Panc1 (cell line): ENCODE results near the gene NDUFAF5. TPM values are rescaled to one million over a fixed set of nuclear protein-coding genes. Genes with fewer than 3 reads are reported as not detected.

Experiments used
- ATAC-seq: fragments of 200-7000 bp; cut with Tn5 transposase; 2 replicates; pipeline ENCODE4 v1.9.1; 2020; ENCODE audit warnings: mild to moderate bottlenecking, moderate library complexity
- BruUV-seq: library from RNA; stranded (reverse); fragments of 400-500 nt; replicated peaks from 2 replicates; lab custom pipeline; 2021; lab: Mats Ljungman, UMichigan
- CTCF ChIA-PET: fragments of 300-600 bp; sonication (Branson Sonifier 250); formaldehyde crosslinking; loops from one replicate; lab custom pipeline; 2022; ENCODE audit warnings: antibody characterized with exemption; lab: Charles Lee
- POLR2A ChIA-PET: fragments of 300-600 bp; sonication (Branson Sonifier 250); formaldehyde crosslinking; loops from one replicate; lab custom pipeline; 2022; ENCODE audit warnings: antibody characterized with exemption; lab: Charles Lee
- DNase-seq: peaks from one replicate; pipeline ENCODE4 v3.0.0-alpha.2; 2010; ENCODE audit warnings: low read depth, low spot score
- H3K27ac ChIP-seq: 2 replicates; pipeline ENCODE4 v1.5.1; 2011; ENCODE audit warnings: mild to moderate bottlenecking, low read length, inconsistent platforms
- H3K27me3 ChIP-seq: fragments of 200-500 bp; sonication (Bioruptor generic); 2 replicates; pipeline ENCODE4 v1.6.0; 2014; ENCODE audit warnings: low read length, inconsistent platforms; ENCODE audit not compliant: control insufficient read depth, insufficient read depth
- H3K36me3 ChIP-seq: fragments of 200-500 bp; sonication (Bioruptor generic); 2 replicates; pipeline ENCODE4 v1.5.1; 2014; ENCODE audit warnings: inconsistent platforms, mild to moderate bottlenecking, low read length, moderate library complexity; ENCODE audit not compliant: control insufficient read depth, insufficient read depth
- H3K4me1 ChIP-seq: 2 replicates; pipeline ENCODE4 v1.5.1; 2011; ENCODE audit warnings: inconsistent platforms, mild to moderate bottlenecking, low read length, moderate library complexity; ENCODE audit not compliant: control insufficient read depth, insufficient read depth
- H3K4me3 ChIP-seq, 2 experiments: 2 replicates each; pipeline ENCODE4 v1.5.1; 2011 to 2012; ENCODE audit warnings: low read depth in 2 of 2, low read length in 2 of 2, mild to moderate bottlenecking in 2 of 2, inconsistent platforms in 1 of 2, moderate library complexity in 1 of 2
- H3K9me3 ChIP-seq: fragments of 200-500 bp; sonication (Bioruptor generic); 2 replicates; pipeline ENCODE4 v1.5.1; 2014; ENCODE audit warnings: low read depth, mild to moderate bottlenecking, inconsistent platforms, low read length, moderate library complexity; ENCODE audit not compliant: control insufficient read depth, insufficient read depth
- CTCF ChIP-seq: fragments of 450-650 bp; IDR thresholded peaks from 2 replicates; pipeline ENCODE4 v1.5.1; 2017; ENCODE audit warnings: mild to moderate bottlenecking
- POLR2AphosphoS5 ChIP-seq: IDR thresholded peaks from 2 replicates; pipeline ENCODE4 v1.6.1; 2012; ENCODE audit warnings: mild to moderate bottlenecking, low read depth, low read length, moderate library complexity
- REST ChIP-seq, 2 experiments: IDR thresholded peaks; 2 replicates each; pipeline ENCODE4 v1.6.1; 2011 to 2012; ENCODE audit warnings: low read depth in 2 of 2, control low read depth in 1 of 2, low read length in 1 of 2, mild to moderate bottlenecking in 1 of 2, moderate library complexity in 1 of 2; ENCODE audit not compliant: insufficient read depth in 1 of 2
- SIN3A ChIP-seq: IDR thresholded peaks from 2 replicates; pipeline ENCODE4 v1.6.1; 2012; ENCODE audit warnings: low read depth, mild to moderate bottlenecking, low read length, moderate library complexity, borderline replicate concordance; ENCODE audit not compliant: insufficient read depth
- TCF7L2 ChIP-seq: IDR thresholded peaks from 2 replicates; pipeline ENCODE4 v1.6.1; 2011; ENCODE audit warnings: mild to moderate bottlenecking, low read depth, low read length, inconsistent platforms
- in situ Hi-C: cut with HindIII; loops from 2 replicates; pipeline ENCODE4 v1.10.0; 2016; ENCODE audit warnings: low sequenced_read_pairs, low pct_unique_long_range_greater_than_20kb
- intact Hi-C: fragments of 100-400 bp; cut with micrococcal nuclease; formaldehyde crosslinking; loops from one replicate; pipeline ENCODE4 v1.10.0; 2022; ENCODE audit not compliant: unreplicated experiment
- total RNA-seq: library from RNA; stranded (reverse); gene quantifications from one replicate; pipeline ENCODE4 v1.2.1, GENCODE V29; 2021; ENCODE audit not compliant: unreplicated experiment

NDUFAF5 gene
- total RNA-seq, 1 experiment from 2014 or later, result 23.0 TPM

GRCh38 chr20:13788167-13788834 lies 3.5 kb downstream of the NDUFAF5 start:
- H3K4me3 ChIP-seq, result no peak overlapping the region
- no TSS peak for BruUV-seq
- TF ChIP-seq SIN3A (no peak), TCF7L2 (no peak), REST (IDR thresholded peaks at IDR 0.05; ENCODE audit: insufficient read depth in 1 of 2, low read depth in 2 of 2, low read length in 1 of 2) (no peak), CTCF (peak; percentile 77), POLR2AphosphoS5 (no peak)
- no peaks in the 10 kb centered on the region for H3K27me3 ChIP-seq
- no peak overlapping the region for H3K27ac ChIP-seq
- CTCF ChIA-PET, result interaction anchor here (0.7 to 1.3 kb wide), 2 partner anchors 9 to 31 kb away, joined by 3 to 4 read pairs; no protein-coding TSS in a partner anchor
- POLR2A ChIA-PET, result interaction anchor here (0.5 kb wide), 1 partner anchor 809 kb away, joined by 3 read pairs; no protein-coding TSS in a partner anchor
- no peaks in the 10 kb centered on the region for H3K9me3 ChIP-seq
- in situ Hi-C loops (no loop called here), intact Hi-C loops (no loop called here)
- ATAC-seq (peak; percentile 68; the same call in 1 of the 2 replicates), DNase-seq (no peak)
- H3K4me1 ChIP-seq, result peaks cover 12% of the 10 kb centered on the region
- peaks cover 40% of the 10 kb centered on the region for H3K36me3 ChIP-seq

GRCh38 chr20:13790708-13791107 lies 5.9 kb downstream of the NDUFAF5 start:
- ChIA-PET POLR2A (no interaction called here), CTCF (no interaction called here)
- in situ Hi-C loops, result no loop called here

More at GRCh38 chr20:13790708-13791107, 5.9 kb downstream of the NDUFAF5 start:
- Histone ChIP-seq H3K36me3 (peaks cover 55% of the 10 kb centered on the region), H3K4me1 (peaks cover 7% of the 10 kb centered on the region), H3K27me3 (no peaks in the 10 kb centered on the region), H3K9me3 (no peaks in the 10 kb centered on the region), H3K4me3 (no peak overlapping the region), H3K27ac (no peak overlapping the region)
- TF ChIP-seq REST (IDR thresholded peaks at IDR 0.05; ENCODE audit: insufficient read depth in 1 of 2, low read depth in 2 of 2, low read length in 1 of 2) (no peak), TCF7L2 (no peak), SIN3A (no peak), POLR2AphosphoS5 (no peak), CTCF (no peak)
- BruUV-seq, result no TSS peak
- ATAC-seq (no peak), DNase-seq (no peak)
- intact Hi-C loops, result no loop called here
